ENCODE data around the gene RIPOR2. TPM values are rescaled to one million over a fixed set of nuclear protein-coding genes. Genes with fewer than 3 reads are reported as not detected.

RIPOR2 gene
- total RNA-seq, 2 donors from 2014 or later: 296 to 364 TPM

- H3K9me3 ChIP-seq (ENCODE audit: control insufficient read depth, low read length, poor library complexity, severe bottlenecking): no peaks in the 10 kb centered on the region
- no peak within 1 kb of the TSS for H3K4me3 Mint-ChIP-seq
- DNase-seq (no peak), ATAC-seq (no peak)
- H3K36me3 Mint-ChIP-seq (ENCODE audit: low read depth): peaks cover 3% of the 10 kb centered on the region
- no peaks in the 10 kb centered on the region for H3K27me3 Mint-ChIP-seq
- H3K27ac Mint-ChIP-seq: peak within 1 kb of the TSS; percentile 66
- H3K4me1 Mint-ChIP-seq: peaks cover 17% of the 10 kb centered on the region
Measured at GRCh38 chr6:24798740-24799540, 136.8 kb downstream of the RIPOR2 start, which contains the start of gene ARMH2. TSS of gene ARMH2 (minus strand) at chr6:24798917. CDS start at chr6:24798857, 60 bp downstream.

- peaks cover 20% of the 10 kb centered on the region for H3K4me1 Mint-ChIP-seq
- H3K27me3 Mint-ChIP-seq: no peaks in the 10 kb centered on the region
- ATAC-seq (no peak), DNase-seq (no peak)
- H3K4me3 Mint-ChIP-seq: no peak overlapping the region
- no peaks in the 10 kb centered on the region for H3K36me3 Mint-ChIP-seq (ENCODE audit: low read depth)
- H3K27ac Mint-ChIP-seq: no peak overlapping the region
- no peaks in the 10 kb centered on the region for H3K9me3 ChIP-seq (ENCODE audit: control insufficient read depth, low read length, poor library complexity, severe bottlenecking)
Measured at GRCh38 chr6:24797596-24798216, 138.1 kb downstream of the RIPOR2 start.

GRCh38 chr6:24796616-24797290 is 139.0 kb downstream of the RIPOR2 start:
- no peak for ATAC-seq
- H3K4me3 Mint-ChIP-seq: no peak overlapping the region

GRCh38 chr6:24795106-24795505 is 140.7 kb downstream of the RIPOR2 start:
- H3K4me1 Mint-ChIP-seq: peaks cover 18% of the 10 kb centered on the region

More at GRCh38 chr6:24796616-24797290, 139.0 kb downstream of the RIPOR2 start:
- Mint-ChIP-seq H3K36me3 (ENCODE audit: low read depth) (no peaks in the 10 kb centered on the region), H3K27me3 (no peaks in the 10 kb centered on the region), H3K27ac (no peak overlapping the region), H3K4me1 (peaks cover 20% of the 10 kb centered on the region)
- no peak for DNase-seq
- no peaks in the 10 kb centered on the region for H3K9me3 ChIP-seq (ENCODE audit: control insufficient read depth, low read length, poor library complexity, severe bottlenecking)

GRCh38 chr6:24788031-24788665 is 147.6 kb downstream of the RIPOR2 start:
- DNase-seq: no peak
- no peak overlapping the region for H3K27ac Mint-ChIP-seq
- no peak overlapping the region for H3K4me3 Mint-ChIP-seq
- H3K36me3 Mint-ChIP-seq (ENCODE audit: low read depth): peaks cover 2% of the 10 kb centered on the region
- H3K27me3 Mint-ChIP-seq: no peaks in the 10 kb centered on the region
- no peaks in the 10 kb centered on the region for H3K9me3 ChIP-seq (ENCODE audit: control insufficient read depth, low read length, poor library complexity, severe bottlenecking)
- no peak for ATAC-seq
- peaks cover 2% of the 10 kb centered on the region for H3K4me1 Mint-ChIP-seq

More at GRCh38 chr6:24795106-24795505, 140.7 kb downstream of the RIPOR2 start:
- H3K27ac Mint-ChIP-seq: peak overlapping the region; percentile 43
- no peaks in the 10 kb centered on the region for H3K9me3 ChIP-seq (ENCODE audit: control insufficient read depth, low read length, poor library complexity, severe bottlenecking)
- no peaks in the 10 kb centered on the region for H3K36me3 Mint-ChIP-seq (ENCODE audit: low read depth)
- H3K27me3 Mint-ChIP-seq: no peaks in the 10 kb centered on the region
- ATAC-seq (no peak), DNase-seq (no peak)
- H3K4me3 Mint-ChIP-seq: no peak overlapping the region

GRCh38 chr6:24780206-24780605 is 155.6 kb downstream of the RIPOR2 start:
- Mint-ChIP-seq H3K4me3 (no peak overlapping the region), H3K36me3 (ENCODE audit: low read depth) (peaks cover 6% of the 10 kb centered on the region)

GRCh38 chr6:24779416-24780016 is 156.2 kb downstream of the RIPOR2 start:
- peaks cover 25% of the 10 kb centered on the region for H3K4me1 Mint-ChIP-seq
- H3K27me3 Mint-ChIP-seq: no peaks in the 10 kb centered on the region
- peak overlapping the region; percentile 14 for H3K27ac Mint-ChIP-seq
- DNase-seq: no peak
- H3K4me3 Mint-ChIP-seq: no peak overlapping the region
- H3K9me3 ChIP-seq (ENCODE audit: control insufficient read depth, low read length, poor library complexity, severe bottlenecking): no peaks in the 10 kb centered on the region
- peaks cover 6% of the 10 kb centered on the region for H3K36me3 Mint-ChIP-seq (ENCODE audit: low read depth)
- ATAC-seq: no peak

More at GRCh38 chr6:24780206-24780605, 155.6 kb downstream of the RIPOR2 start:
- Mint-ChIP-seq H3K27ac (peak overlapping the region; percentile 14), H3K27me3 (no peaks in the 10 kb centered on the region), H3K4me1 (peaks cover 25% of the 10 kb centered on the region)
- ATAC-seq (no peak), DNase-seq (no peak)
- H3K9me3 ChIP-seq (ENCODE audit: control insufficient read depth, low read length, poor library complexity, severe bottlenecking): no peaks in the 10 kb centered on the region

- no peaks in the 10 kb centered on the region for H3K9me3 ChIP-seq (ENCODE audit: control insufficient read depth, low read length, poor library complexity, severe bottlenecking)
- ATAC-seq: no peak
- Mint-ChIP-seq H3K27me3 (no peaks in the 10 kb centered on the region), H3K36me3 (ENCODE audit: low read depth) (peaks cover 6% of the 10 kb centered on the region), H3K4me1 (peaks cover 25% of the 10 kb centered on the region), H3K27ac (no peak overlapping the region), H3K4me3 (no peak overlapping the region)
- DNase-seq: no peak
Measured at GRCh38 chr6:24778878-24779277, 156.9 kb downstream of the RIPOR2 start.

- ATAC-seq (no peak), DNase-seq (no peak)
- no peaks in the 10 kb centered on the region for H3K27me3 Mint-ChIP-seq
- H3K36me3 Mint-ChIP-seq (ENCODE audit: low read depth): peaks cover 6% of the 10 kb centered on the region
- H3K27ac Mint-ChIP-seq: no peak overlapping the region
- H3K4me3 Mint-ChIP-seq: no peak overlapping the region
- H3K4me1 Mint-ChIP-seq: peaks cover 25% of the 10 kb centered on the region
- no peaks in the 10 kb centered on the region for H3K9me3 ChIP-seq (ENCODE audit: control insufficient read depth, low read length, poor library complexity, severe bottlenecking)
Measured at GRCh38 chr6:24778121-24778520, 157.6 kb downstream of the RIPOR2 start.

GRCh38 chr6:24777227-24777626 is 158.5 kb downstream of the RIPOR2 start:
- Mint-ChIP-seq H3K27ac (no peak overlapping the region), H3K27me3 (no peaks in the 10 kb centered on the region), H3K4me3 (no peak overlapping the region), H3K36me3 (ENCODE audit: low read depth) (peaks cover 4% of the 10 kb centered on the region), H3K4me1 (peaks cover 25% of the 10 kb centered on the region)
- DNase-seq (no peak), ATAC-seq (no peak)
- H3K9me3 ChIP-seq (ENCODE audit: control insufficient read depth, low read length, poor library complexity, severe bottlenecking): no peaks in the 10 kb centered on the region

- DNase-seq: peak in 1 of 3 donors; percentile 11
- Mint-ChIP-seq H3K36me3 (ENCODE audit: low read depth) (no peaks in the 10 kb centered on the region), H3K4me1 (peaks cover 21% of the 10 kb centered on the region)
Measured at GRCh38 chr6:24775520-24776058, 160.2 kb downstream of the RIPOR2 start.

GRCh38 chr6:24774696-24775519 is 160.9 kb downstream of the RIPOR2 start, which contains the start of gene GMNN:
TSS of gene GMNN (plus strand) at chr6:24774937. CDS start at chr6:24777247, 2,310 bp downstream.
- no peaks in the 10 kb centered on the region for H3K36me3 Mint-ChIP-seq (ENCODE audit: low read depth)
- ATAC-seq: peak; percentile 93

More at GRCh38 chr6:24775520-24776058, 160.2 kb downstream of the RIPOR2 start:
- Mint-ChIP-seq H3K4me3 (peak overlapping the region; percentile 97), H3K27me3 (no peaks in the 10 kb centered on the region), H3K27ac (peak overlapping the region; percentile 86)
- no peaks in the 10 kb centered on the region for H3K9me3 ChIP-seq (ENCODE audit: control insufficient read depth, low read length, poor library complexity, severe bottlenecking)
- ATAC-seq: peak; percentile 11

More at GRCh38 chr6:24774696-24775519, 160.9 kb downstream of the RIPOR2 start, which contains the start of gene GMNN:
- H3K27ac Mint-ChIP-seq: peak within 1 kb of the TSS; percentile 86
- peaks cover 19% of the 10 kb centered on the region for H3K4me1 Mint-ChIP-seq
- H3K27me3 Mint-ChIP-seq: no peaks in the 10 kb centered on the region
- peak within 1 kb of the TSS; percentile 97 for H3K4me3 Mint-ChIP-seq
- DNase-seq: peak; percentile 95 to 99 (median 97)
- H3K9me3 ChIP-seq (ENCODE audit: control insufficient read depth, low read length, poor library complexity, severe bottlenecking): no peaks in the 10 kb centered on the region

Data from T-helper 17 cell (primary cell).